Retina (tissue), 1 donor: ENCODE data around the gene GPR171.
"Not testable (repeated sequence)": the region's sequence is repeated elsewhere in the genome, so short reads cannot be mapped to it uniquely, and the experiment has no call there.

ENCODE experiments used
- DNase-seq: peaks from one replicate; pipeline ENCODE4 v3.0.0-alpha.2; 2016

GPR171 gene, protein sequence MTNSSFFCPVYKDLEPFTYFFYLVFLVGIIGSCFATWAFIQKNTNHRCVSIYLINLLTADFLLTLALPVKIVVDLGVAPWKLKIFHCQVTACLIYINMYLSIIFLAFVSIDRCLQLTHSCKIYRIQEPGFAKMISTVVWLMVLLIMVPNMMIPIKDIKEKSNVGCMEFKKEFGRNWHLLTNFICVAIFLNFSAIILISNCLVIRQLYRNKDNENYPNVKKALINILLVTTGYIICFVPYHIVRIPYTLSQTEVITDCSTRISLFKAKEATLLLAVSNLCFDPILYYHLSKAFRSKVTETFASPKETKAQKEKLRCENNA

DNA sequence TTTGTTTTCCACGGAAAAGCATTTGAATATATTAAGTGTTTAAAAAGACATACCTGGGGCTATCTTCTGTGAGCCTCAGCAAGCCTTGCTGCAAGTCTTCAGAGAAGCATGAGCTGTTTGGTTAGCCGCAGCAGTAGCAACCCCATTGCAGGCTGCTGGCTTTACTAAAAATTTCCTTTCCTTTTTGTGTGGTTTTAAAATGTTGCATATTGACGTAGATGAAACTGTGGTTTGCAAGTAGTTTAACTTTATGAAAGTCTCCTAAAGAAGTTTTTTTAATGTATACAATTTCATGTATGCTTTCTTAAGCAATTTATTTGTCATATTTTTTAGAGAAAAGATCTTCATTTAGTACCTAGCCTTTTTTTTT, at the start of gene GPR171:
TSS of gene GPR171 (minus strand) at position 166 of the 370 bp plus-strand sequence. CDS start 3,830 bp downstream, outside the sequence.
- DNase-seq: no peak

DNA sequence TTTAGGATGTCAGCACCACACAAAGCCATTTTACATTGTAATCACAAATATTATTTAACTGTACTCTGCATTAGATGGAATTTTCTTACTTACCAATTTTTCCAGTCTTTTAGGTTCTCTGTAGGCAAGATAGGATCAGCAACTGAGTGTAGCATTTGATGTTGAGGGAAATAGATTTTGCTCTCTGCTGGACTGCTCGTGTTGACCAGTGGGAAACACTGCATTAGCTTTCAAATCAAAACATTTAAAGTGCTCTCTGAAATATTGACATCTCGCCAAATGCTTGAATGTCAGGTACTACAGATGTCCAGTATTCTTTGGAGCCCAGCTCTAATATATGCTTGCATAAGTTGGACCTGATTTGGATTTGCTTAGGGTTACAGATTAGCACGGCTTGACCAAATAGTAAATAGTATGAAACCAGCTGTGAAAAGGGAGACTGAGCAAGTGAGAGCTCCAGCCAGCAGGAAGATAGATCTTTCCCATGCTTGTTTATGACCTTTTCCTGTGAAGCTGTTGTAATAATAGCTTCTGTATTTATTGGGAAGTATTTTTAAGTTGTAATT, 45.8 kb upstream of the GPR171 start:
- DNase-seq: no peak

DNA sequence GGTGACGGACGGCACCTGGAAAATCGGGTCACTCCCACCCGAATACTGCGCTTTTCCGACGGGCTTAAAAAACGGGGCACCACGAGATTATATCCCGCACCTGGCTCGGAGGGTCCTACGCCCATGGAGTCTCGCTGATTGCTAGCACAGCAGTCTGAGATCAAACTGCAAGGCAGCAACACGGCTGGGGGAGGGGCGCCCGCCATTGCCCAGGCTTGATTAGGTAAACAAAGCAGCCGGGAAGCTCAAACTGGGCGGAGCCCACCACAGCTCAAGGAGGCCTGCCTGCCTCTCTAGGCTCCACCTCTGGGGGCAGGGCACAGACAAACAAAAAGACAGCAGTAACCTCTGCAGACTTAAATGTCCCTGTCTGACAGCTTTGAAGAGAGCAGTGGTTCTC, 39.0 kb upstream of the GPR171 start:
- DNase-seq: not testable (repeated sequence)

DNA sequence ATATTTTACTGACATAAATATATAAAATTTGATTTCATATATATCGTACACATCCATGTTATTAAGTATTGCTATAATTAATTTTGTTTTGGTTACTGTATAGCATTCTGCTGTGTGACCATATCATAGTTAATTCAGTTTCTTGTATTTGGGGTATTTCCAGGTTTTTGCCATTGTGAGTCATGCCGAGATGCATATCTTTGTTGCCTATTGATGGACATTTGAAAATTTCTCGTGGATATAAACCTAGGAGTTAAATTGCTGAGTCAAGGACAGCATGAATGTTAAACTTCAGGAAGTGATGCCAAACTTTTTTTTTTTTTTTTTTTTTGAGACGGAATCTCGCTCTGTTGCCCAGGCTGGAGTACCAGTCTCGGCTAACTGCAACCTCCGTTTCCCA, 33.7 kb upstream of the GPR171 start:
- DNase-seq: no peak

DNA sequence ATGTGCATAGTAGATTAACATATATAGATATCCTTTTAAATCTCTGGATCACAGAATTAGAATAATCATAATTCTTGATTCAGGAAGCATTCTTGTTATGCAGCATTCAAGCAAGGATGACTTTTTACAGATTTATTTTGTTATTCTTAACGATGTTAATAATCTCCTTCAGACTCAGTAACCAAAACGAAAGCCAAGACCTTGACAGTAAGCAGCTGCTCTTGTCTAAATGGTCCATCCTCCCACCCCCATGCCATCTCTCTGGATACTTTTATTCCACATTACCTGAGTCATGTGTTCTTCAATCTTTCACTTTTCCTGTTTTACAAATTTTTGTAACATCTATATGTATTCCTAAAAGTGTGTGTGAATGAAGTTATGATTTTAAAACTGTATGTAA, 33.3 kb upstream of the GPR171 start:
- DNase-seq: no peak

DNA sequence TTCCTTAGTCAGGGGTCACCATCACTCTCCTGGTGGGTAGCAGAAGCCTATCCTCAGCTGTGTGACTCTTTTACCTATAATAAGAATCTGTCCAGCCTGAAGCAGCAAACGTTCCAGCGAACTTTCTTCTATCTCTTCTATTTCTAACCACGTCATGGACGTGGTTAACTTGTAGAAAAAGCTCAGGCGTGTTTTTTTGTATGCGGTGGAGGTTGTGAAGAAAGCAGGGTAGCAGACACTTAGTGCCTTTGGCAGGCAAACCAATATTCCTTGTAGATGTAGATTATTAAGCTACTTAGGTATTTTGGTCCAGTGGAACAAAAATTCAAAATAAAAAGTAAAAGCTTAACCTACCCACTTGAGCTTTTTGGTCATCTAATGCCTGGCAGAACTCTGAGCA, 31.8 kb upstream of the GPR171 start:
- DNase-seq: no peak

DNA sequence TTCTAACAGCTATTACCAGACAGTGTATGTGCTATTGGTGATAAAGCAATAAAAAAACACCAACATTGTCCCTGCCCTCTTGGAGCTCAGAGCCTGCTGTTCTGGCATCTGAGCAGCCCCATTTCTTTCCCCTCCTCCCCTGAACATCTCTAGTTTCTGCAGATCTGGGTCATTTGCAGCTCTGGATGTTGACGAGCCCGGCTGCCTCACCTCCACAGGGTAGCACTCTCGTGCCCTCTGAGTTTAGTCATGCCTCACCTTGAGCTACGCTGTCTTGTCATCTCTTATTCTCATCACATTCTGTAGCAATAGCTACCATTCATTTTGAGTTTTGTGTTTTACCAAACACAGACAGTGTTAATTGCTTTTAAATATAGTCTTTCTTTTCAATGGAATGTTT, 30.0 kb upstream of the GPR171 start:
- DNase-seq: no peak

DNA sequence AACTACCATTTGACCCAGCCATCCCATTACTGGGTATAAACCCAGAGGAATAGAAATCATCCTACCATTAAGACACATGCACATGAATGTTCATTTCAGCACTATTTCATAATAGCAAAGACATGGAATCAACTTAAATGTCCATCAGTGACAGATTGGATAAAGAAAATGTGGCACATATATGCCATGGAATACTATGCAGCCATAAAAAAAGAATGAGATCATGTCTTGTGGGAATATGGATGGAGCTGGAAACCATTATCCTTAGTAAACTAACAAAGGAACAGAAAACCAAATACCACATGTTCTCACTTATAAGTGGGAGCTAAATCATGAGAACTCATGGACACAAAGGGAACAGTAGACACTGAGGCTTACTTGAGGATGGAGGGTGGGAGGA, 29.4 kb upstream of the GPR171 start:
- not testable (repeated sequence) for DNase-seq

DNA sequence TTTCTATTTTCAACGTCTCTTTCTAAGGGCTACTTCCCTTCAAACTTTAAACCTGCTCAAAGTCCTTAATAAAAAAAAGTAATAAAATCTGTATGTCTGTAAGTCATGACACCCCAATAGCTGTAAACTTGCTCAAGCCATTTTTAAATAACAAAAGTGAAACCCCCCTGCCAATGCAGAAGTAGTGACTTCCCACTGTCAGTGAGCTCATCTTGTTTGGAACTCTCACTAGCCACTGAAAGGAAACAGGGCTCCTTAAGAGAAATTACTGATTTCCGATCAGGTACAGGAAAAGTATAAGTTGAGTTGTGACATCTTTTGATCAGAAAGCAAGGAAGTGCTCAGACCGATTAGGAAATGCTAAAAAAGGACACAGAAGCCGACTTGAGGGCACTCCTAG, 27.6 kb upstream of the GPR171 start:
- no peak for DNase-seq

DNA sequence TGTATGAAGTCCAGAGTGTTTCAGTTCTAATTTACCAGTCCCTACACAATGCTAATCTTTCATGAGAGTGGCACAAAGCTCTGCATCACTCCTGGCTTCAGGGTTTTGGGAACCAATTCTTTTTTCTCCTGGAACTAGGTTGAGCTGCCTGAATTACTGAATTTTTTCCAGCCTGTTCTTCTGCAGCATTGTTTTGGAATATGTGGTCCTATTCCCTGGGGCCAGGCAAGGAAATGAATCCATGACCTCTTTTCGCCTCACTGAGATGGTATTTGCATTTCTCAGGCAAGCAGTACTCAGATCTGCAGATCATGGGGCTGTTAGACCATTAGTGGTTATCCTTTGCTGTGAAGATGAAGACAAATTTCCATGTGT, 25.6 kb upstream of the GPR171 start:
- DNase-seq: peak; percentile 47

DNA sequence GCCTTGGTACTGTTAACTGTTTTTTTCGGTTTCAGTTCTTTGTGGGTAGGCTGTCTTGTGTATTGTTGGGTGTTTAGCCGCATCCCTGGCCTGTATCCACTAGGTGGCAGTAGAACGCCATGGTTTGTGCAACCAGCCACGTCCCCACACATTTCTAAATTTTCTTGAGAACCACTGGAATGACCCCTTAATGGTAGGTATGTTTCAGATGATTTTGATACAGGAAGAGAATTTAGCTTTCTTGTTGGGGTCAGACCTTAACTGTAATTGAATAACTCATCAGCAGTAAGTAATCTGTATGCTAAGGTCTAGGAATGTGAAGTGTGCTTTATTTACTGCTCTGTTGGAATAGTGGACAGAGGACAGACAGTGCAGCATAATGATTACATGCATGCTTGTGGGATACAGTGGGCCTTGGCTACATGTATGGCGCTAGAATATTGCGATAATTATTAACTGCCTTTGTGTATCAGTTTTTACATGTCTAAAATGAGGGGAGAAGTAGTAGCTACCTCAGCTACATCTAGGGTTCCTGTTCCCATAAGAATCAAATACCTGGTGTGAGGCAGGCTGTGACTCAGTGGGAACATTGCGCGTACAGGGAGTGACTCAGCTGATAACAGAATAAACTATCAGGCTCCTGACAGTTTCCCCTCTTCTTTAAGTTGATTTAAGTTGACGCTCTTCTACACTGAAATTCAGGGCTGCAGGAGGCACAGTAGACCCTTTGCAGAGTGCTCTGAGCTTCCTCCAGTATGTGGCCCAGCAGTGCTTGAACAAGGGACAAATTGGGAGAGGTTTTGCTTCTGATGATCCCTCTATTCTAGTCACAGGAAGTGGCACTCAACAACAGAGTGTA, 25.0 kb upstream of the GPR171 start:
- DNase-seq: peak; percentile 83

DNA sequence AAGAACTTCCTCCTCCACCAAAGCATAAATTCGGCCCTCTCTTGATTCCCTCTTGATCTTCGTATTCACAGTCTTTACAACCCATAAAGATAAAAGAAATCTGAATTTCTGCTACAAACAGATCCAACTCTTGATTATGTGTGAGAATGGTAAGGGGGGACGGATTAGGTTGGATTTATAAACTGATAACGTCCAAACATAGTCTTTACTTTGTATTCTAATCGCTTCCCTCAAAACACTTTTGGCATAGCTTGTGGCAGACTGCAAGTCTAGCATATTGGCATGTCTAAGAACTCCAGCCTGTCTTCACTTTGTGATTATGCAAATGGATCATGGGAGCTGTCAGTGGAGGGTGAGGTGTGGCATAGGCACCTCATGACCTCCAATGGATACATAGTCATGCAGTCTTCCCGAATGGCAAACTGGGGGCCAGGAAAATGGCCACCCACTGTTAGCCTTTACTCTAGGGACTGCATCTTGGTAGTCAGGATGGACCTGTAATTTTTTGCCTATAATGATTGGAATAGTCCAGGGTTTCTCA, 24.3 kb upstream of the GPR171 start:
- DNase-seq: no peak

DNA sequence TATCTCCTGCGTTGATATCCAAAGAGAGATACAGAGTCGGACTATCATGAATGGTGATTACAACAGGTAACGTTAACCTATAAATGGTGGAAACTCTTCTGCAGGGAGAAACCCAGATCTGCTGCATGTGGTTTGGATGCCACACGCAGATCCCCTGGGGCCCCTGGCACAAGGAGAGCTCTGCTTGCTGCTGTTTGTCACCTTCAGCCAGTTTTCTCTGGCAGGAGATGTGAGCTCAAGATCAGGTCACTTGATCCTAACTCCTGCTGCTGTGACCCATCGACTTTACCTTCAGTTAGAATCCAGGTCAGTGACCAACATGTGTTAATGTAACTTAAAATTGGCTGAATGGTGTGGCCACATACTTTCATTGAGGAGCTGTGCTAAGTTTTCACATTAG, 23.8 kb upstream of the GPR171 start:
- no peak for DNase-seq

DNA sequence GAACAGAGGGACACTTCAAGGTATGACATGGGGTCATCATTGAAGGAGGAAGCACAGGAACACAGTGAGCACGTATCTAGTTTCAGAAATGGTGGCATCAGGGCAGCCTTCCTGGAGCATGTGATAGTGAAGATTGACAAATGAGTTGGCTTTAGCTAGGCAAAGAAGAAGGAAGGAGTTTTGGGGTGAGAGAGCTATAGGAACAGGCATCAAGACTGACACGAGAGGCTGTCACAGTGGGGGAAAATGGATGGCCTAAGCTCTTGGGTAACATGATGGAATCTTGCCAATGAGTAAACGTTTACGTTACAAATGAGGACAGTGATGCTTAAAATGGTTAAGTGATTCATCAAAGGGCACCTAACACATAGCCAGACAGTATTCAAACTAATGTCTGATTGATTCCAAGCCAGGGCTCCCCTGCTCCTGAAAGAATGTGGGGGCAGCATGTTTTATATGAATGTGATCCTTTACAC, 23.1 kb upstream of the GPR171 start:
- no peak for DNase-seq

DNA sequence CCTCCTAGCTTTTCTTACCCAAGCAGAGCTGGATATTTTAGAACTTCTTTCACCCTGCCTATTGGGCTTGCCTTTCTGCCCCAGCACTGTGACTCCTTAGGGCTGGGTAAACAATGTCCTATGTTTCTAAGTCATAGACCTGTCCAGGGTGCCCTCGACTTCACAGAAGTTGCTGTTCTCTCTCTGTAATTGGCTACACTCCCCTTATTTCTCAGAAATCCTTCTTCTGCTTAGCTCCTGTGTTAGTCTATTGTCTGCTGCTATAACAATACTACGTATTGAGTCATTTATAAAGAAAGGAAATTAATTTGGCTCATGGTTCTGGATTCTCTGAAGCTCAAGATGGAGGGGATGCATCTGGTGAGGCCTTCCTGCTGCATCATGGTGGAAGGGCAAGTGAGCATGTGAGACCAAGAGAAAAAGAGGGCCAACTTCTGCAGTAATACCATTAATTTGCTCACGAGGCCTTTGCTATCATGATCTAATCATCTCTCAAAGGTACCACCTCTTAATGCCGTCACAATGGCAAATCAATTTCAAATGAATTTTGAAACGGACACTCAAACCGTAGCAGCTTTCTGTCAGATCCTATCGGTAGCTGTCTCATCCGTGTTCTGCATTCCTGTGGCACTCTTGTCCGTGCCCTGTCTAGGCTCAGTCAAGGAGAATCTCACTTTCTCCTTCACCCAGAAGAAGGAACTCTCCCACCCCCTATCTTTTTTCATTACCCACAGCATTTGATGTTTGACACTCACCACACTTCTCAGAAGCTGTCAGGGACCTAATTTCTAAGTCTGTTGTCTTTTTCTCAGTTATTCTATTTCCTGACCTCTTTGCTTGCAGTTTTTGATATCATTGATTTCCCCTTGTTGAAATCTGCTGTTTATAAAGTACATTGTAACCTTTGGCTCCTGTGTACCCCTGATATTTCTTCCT, 22.3 kb upstream of the GPR171 start:
- no peak for DNase-seq

DNA sequence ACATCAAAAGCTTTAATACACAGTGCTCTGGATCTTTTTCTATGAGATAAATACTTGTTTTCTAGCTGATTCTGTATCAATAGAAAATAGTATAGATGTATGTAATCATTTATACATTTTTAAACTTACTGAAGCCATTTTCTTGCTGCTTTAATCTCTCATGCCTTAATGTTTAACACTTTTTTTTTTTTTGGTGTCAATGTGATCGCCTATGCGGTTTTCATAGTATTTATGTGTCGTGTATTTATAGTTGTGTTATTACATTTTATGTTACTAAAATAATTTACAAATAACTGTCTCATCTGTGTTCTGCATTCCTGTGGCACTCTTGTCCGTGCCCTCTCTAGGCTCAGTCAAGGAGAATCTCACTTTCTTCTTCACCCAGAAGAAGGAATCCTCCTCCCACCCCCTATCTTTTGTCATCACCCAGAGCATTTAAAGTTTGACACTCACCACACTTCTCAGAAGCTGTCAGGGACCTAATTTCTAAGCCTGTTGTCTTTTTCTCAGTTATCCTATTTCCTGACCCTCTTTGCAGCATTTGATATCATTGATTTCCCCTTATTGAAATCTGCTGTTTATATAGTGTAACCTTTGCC, 21.4 kb upstream of the GPR171 start:
- no peak for DNase-seq

DNA sequence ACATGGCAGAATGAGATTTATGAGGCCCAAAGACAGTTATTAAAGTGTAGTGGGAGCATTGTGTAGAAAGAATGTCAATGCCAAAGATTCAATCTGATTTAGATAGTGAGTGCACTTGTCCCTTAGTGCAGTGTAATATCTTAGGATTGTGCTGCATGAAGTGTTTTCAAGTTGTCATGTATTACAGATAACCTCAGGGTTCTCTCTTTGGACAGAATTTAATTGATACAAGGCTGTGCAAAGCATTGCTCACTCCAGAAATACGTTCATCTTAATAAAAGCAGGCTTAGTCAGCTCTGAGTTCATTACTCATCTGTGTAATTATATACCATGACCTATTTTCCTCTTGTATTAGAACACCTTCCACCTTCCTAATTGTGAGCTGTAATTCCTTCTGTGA, 16.0 kb upstream of the GPR171 start:
- DNase-seq: no peak

DNA sequence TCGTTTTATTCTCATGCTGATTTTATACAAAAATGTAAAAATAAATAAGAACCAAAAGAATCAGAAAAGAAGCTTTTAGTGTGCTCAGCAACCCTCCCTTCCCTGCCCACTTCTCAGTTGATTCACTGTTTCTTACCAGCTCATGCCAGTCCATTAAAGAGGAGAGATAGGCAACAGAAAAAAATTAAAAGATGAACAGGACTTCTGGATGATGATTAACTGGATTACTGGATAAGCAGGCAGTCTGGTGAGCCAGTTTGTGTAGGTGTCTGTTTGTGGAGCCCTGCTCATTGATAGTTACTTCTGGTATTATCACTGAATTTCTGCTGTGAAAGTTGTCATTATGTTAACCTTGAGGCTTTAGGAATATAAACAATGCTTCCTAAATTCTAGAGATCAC, 15.1 kb upstream of the GPR171 start:
- DNase-seq: no peak

DNA sequence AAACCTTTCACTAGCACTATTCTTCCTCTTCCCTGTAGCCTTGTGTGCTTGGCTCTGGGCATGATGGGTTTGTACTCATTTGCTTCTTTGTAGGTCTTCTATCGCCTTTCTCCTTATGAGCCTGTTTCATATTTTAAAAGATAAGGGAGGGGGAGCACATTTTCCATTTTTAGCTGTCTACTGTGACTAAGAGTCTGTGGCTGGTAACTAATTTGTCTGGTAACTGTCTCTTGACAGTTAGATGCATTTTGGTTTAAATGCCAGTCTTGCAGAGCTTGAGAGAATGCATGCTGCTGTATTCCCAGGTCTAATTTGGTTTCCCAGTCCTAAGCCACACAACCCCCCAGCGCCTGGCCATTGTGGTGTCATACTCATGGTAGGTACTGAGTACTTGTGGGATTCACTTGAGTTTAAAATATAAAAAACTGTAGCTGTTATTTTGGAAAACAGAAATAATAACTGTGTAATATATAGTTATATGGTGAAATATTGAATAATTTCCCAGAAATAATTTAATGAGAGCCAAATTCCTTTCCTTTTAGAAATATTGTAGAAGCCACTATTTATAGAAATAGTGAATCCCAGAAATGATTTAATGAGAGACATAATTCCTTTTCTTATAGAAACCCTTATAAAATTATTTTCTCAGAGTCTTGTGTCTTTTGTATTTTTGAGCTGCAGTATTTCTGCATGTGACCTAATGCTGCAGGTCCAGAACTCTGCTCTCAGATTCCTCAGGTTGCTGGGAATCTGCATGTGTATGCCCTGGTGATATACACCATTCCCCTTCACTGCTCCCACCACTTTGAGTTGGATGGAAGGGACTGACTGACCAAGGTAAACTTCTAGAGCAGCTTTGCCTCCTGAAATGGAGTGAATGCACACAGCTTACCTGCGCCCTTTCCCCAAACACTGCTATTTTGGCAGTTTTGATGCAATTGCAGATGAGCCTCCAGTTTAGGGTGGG, 13.9 kb upstream of the GPR171 start:
- no peak for DNase-seq

DNA sequence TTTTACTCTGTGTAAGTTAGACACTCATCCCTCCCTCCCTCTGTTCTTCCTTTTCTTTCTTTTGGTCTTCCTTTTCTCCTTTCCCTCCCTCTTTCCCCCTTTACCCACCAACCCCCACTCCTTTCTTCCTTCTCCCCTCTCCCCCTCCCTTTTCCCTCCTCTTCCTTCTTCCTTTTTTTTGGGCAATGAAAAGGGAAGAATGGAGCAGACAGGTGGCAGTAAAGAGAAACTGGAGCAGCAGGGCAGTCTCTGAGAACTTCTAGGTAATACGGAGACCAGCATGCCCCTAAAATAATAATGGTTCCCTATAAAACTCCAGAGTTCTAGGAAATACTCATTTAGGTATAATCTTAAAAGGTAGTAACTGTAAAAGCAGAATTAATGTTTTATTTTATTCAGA, 11.4 kb upstream of the GPR171 start:
- no peak for DNase-seq

DNA sequence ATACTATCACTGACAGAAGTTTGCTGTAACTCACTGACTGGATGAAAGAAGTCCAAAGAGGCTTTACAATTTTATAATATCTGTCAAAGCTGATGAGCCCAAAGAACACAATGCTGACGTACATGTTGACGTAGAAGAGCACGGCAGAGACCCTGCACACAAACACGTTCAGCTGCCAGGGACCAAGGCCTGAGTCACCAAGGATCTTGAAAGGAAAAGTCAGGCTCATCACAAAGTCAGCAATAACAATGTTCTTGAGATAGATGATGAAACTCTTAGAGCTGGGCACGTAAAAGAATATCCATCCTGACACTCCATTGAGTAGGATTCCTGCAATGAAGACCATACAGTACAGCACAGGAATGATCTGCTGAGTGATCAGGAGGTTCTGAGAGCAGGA, 10.9 kb upstream of the GPR171 start:
- no peak for DNase-seq
